H9 (cell line): ENCODE data around the gene KRTAP4-8. TPM values are rescaled to one million over a fixed set of nuclear protein-coding genes. Genes with fewer than 3 reads are reported as not detected.

Experiments used
- DNase-seq: peaks from one replicate; pipeline ENCODE4 v3.0.0-alpha.2; 2017
- H2AFZ ChIP-seq: one replicate; pipeline ENCODE4 v1.6.1; 2013; ENCODE audit warnings: mild to moderate bottlenecking, low read length, control low read depth, moderate library complexity
- H2AK5ac ChIP-seq: 2 replicates; pipeline ENCODE4 v1.6.1; 2013; ENCODE audit warnings: low read length, control low read depth, mixed read lengths; ENCODE audit not compliant: insufficient read length
- H2BK120ac ChIP-seq: one replicate; pipeline ENCODE4 v1.6.1; 2013; ENCODE audit warnings: low read depth, mild to moderate bottlenecking, low read length, control low read depth, inconsistent platforms; ENCODE audit not compliant: poor library complexity, severe bottlenecking
- H2BK12ac ChIP-seq: 2 replicates; pipeline ENCODE4 v1.6.1; 2013; ENCODE audit warnings: low read length, control low read depth, mixed read lengths, low read depth; ENCODE audit not compliant: insufficient read length
- H2BK15ac ChIP-seq: 2 replicates; pipeline ENCODE4 v1.6.1; 2013; ENCODE audit warnings: low read depth, low read length, control low read depth
- H2BK20ac ChIP-seq: one replicate; pipeline ENCODE4 v1.6.1; 2013; ENCODE audit warnings: low read depth, mild to moderate bottlenecking, low read length, control low read depth, inconsistent platforms; ENCODE audit not compliant: poor library complexity, severe bottlenecking
- H2BK5ac ChIP-seq: 2 replicates; pipeline ENCODE4 v1.6.1; 2013; ENCODE audit warnings: low read length, control low read depth, mixed read lengths; ENCODE audit not compliant: insufficient read length
- H3K14ac ChIP-seq: 2 replicates; pipeline ENCODE4 v1.6.1; 2013; ENCODE audit warnings: low read length, control low read depth; ENCODE audit not compliant: insufficient read depth
- H3K18ac ChIP-seq: 2 replicates; pipeline ENCODE4 v1.6.1; 2013; ENCODE audit warnings: low read depth, mild to moderate bottlenecking, mixed read lengths, low read length, control low read depth; ENCODE audit not compliant: insufficient read length
- H3K23ac ChIP-seq: 2 replicates; pipeline ENCODE4 v1.6.1; 2013; ENCODE audit warnings: low read length, control low read depth, mixed read lengths, low read depth; ENCODE audit not compliant: insufficient read length
- H3K23me2 ChIP-seq: 2 replicates; pipeline ENCODE4 v1.6.1; 2013; ENCODE audit warnings: low read depth, mild to moderate bottlenecking, mixed read lengths, low read length, control low read depth; ENCODE audit not compliant: insufficient read length, poor library complexity, severe bottlenecking
- H3K27ac ChIP-seq: 2 replicates; pipeline ENCODE4 v1.5.1; 2013; ENCODE audit warnings: low read length, control low read depth, mixed read lengths, low read depth; ENCODE audit not compliant: insufficient read length
- H3K27me3 ChIP-seq: 2 replicates; pipeline ENCODE4 v1.6.1; 2013; ENCODE audit warnings: low read length, control low read depth, inconsistent platforms; ENCODE audit not compliant: insufficient read depth
- H3K4ac ChIP-seq: 2 replicates; pipeline ENCODE4 v1.6.1; 2013; ENCODE audit warnings: low read depth, mild to moderate bottlenecking, control low read depth, inconsistent platforms, low read length, moderate library complexity
- H3K4me1 ChIP-seq: 2 replicates; pipeline ENCODE4 v1.6.1; 2013; ENCODE audit warnings: low read length, control low read depth, inconsistent platforms; ENCODE audit not compliant: insufficient read depth
- H3K4me2 ChIP-seq: 2 replicates; pipeline ENCODE4 v1.6.1; 2013; ENCODE audit warnings: low read length, control low read depth, mixed read lengths; ENCODE audit not compliant: insufficient read length, insufficient read depth
- H3K56ac ChIP-seq: 2 replicates; pipeline ENCODE4 v1.6.1; 2013; ENCODE audit warnings: low read depth, mild to moderate bottlenecking, mixed read lengths, low read length, control low read depth; ENCODE audit not compliant: insufficient read length
- H3K79me1 ChIP-seq: 2 replicates; pipeline ENCODE4 v1.6.1; 2013; ENCODE audit warnings: low read depth, mild to moderate bottlenecking, moderate library complexity, low read length, control low read depth, inconsistent platforms; ENCODE audit not compliant: insufficient read depth, poor library complexity, severe bottlenecking
- H3K79me2 ChIP-seq: 2 replicates; pipeline ENCODE4 v1.6.1; 2013; ENCODE audit warnings: low read length, control low read depth, inconsistent platforms; ENCODE audit not compliant: insufficient read depth
- H3K9ac ChIP-seq: 2 replicates; pipeline ENCODE4 v1.6.1; 2013; ENCODE audit warnings: low read length, control low read depth, mixed read lengths; ENCODE audit not compliant: insufficient read length; ENCODE audit errors: extremely low read depth
- H3K9me3 ChIP-seq: one replicate; pipeline ENCODE4 v1.6.1; 2013; ENCODE audit warnings: low read depth, low read length, inconsistent platforms; ENCODE audit not compliant: control insufficient read depth
- H3T11ph ChIP-seq: one replicate; pipeline ENCODE4 v1.6.1; 2013; ENCODE audit warnings: mild to moderate bottlenecking, low read length, control low read depth, inconsistent platforms
- H4K20me1 ChIP-seq: one replicate; pipeline ENCODE4 v1.6.1; 2013; ENCODE audit not compliant: control insufficient read depth, insufficient read length, insufficient read depth
- H4K5ac ChIP-seq: 2 replicates; pipeline ENCODE4 v1.6.1; 2013; ENCODE audit warnings: low read depth, mild to moderate bottlenecking, mixed read lengths, low read length, control low read depth; ENCODE audit not compliant: insufficient read length
- H4K8ac ChIP-seq: replicated peaks from 2 replicates; pipeline ENCODE4 v1.6.1; 2013; ENCODE audit warnings: low read length, control low read depth, mixed read lengths, low read depth; ENCODE audit not compliant: insufficient read length
- H4K91ac ChIP-seq: 2 replicates; pipeline ENCODE4 v1.6.1; 2013; ENCODE audit warnings: low read depth, mild to moderate bottlenecking, moderate library complexity, mixed read lengths, low read length, control low read depth; ENCODE audit not compliant: insufficient read length
- H3K27ac Mint-ChIP-seq, 3 experiments: 2 replicates in 2 of 3; 3 replicates in 1 of 3; pipeline ENCODE4 v1.8.0; 2020 to 2021; ENCODE audit warnings: mixed read lengths in 3 of 3, mild to moderate bottlenecking in 1 of 3, moderate library complexity in 1 of 3
- H3K27me3 Mint-ChIP-seq: 2 replicates; pipeline ENCODE4 v1.8.0; 2021; ENCODE audit warnings: low read depth, mild to moderate bottlenecking, moderate library complexity, mixed read lengths
- H3K36me3 Mint-ChIP-seq, 3 experiments: 2 replicates in 2 of 3; 3 replicates in 1 of 3; pipeline ENCODE4 v1.8.0; 2020 to 2021; ENCODE audit warnings: low read depth in 3 of 3, mixed read lengths in 3 of 3; ENCODE audit not compliant: insufficient read depth in 1 of 3
- H3K4me1 Mint-ChIP-seq, 2 experiments: 2 replicates each; pipeline ENCODE4 v1.8.0; 2020; ENCODE audit warnings: mixed read lengths in 2 of 2
- H3K4me3 Mint-ChIP-seq, 2 experiments: 2 replicates in 1 of 2; 3 replicates in 1 of 2; pipeline ENCODE4 v1.8.0; 2020 to 2021; ENCODE audit warnings: mild to moderate bottlenecking in 2 of 2, mixed read lengths in 2 of 2, moderate library complexity in 1 of 2
- H3K9me3 Mint-ChIP-seq, 2 experiments: 2 replicates in 1 of 2; 3 replicates in 1 of 2; pipeline ENCODE4 v1.8.0; 2020; ENCODE audit warnings: mild to moderate bottlenecking in 2 of 2, mixed read lengths in 2 of 2, moderate library complexity in 1 of 2
- CTCF ChIP-seq: fragments of 200-600 bp; sonication (generic); conservative IDR thresholded peaks from 3 replicates; pipeline ENCODE4 v1.8.0; 2021; ENCODE audit warnings: antibody characterized with exemption, mild to moderate bottlenecking
- WGBS: extraction: QIAGEN DNeasy Blood & Tissue Kit; methylation state at CpG from one replicate; pipeline ENCODE4 v1.1.7; 2013; ENCODE audit warnings: missing lambda C conversion rate, low lambda C conversion rate, mixed read lengths; ENCODE audit not compliant: insufficient read length; ENCODE audit errors: extremely low coverage; 5-methylcytosine and 5-hydroxymethylcytosine counted together
- total RNA-seq: library from RNA; stranded (reverse); gene quantifications from 2 replicates; pipeline ENCODE4 v1.2.1, GENCODE V29; 2021

KRTAP4-8 gene
- total RNA-seq, 1 experiment from 2014 or later: not detected

GRCh38 chr17:41048441-41048840 lies 49.5 kb downstream of the KRTAP4-8 start:
- Histone ChIP-seq H2AK5ac (no peak overlapping the region), H4K8ac (no peak overlapping the region), H3K4me1 (no peaks in the 10 kb centered on the region), H3K79me1 (no peaks in the 10 kb centered on the region), H3K14ac (no peak overlapping the region), H2BK5ac (no peak overlapping the region), H3K27ac (no peak overlapping the region), H3K4ac (no peak overlapping the region), H3K56ac (no peak overlapping the region), H3K79me2 (no peaks in the 10 kb centered on the region), H2BK12ac (no peak overlapping the region), H4K5ac (no peak overlapping the region), H3K9me3 (no peaks in the 10 kb centered on the region), H3K18ac (no peak overlapping the region), H3K9ac (no peak overlapping the region), H3K27me3 (no peaks in the 10 kb centered on the region), H3K23me2 (no peaks in the 10 kb centered on the region), H3K4me2 (no peak overlapping the region), H2AFZ (no peak overlapping the region), H2BK20ac (no peak overlapping the region), H4K20me1 (no peaks in the 10 kb centered on the region), H2BK120ac (no peak overlapping the region), H3T11ph (no peak overlapping the region), H2BK15ac (no peak overlapping the region), H3K23ac (no peak overlapping the region), H4K91ac (no peak overlapping the region)
- no CpG with 5 or more reads among the region's 7 CpGs for WGBS
- DNase-seq: no peak
- no peak overlapping the region for H3K27ac Mint-ChIP-seq
- peaks cover 19% of the 10 kb centered on the region in 2 experiments for H3K4me1 Mint-ChIP-seq
- H3K36me3 Mint-ChIP-seq: no peaks in the 10 kb centered on the region
- no peak overlapping the region for H3K4me3 Mint-ChIP-seq
- no peak for TF ChIP-seq CTCF
- H3K9me3 Mint-ChIP-seq: peaks cover 0 to 2% of the 10 kb centered on the region in 2 experiments; a peak in 3 of 5 replicates
- no peaks in the 10 kb centered on the region for H3K27me3 Mint-ChIP-seq

Other genes starting within 250 kb of the KRTAP4-8 start
- not detected in 2 replicates for gene KRT12, start 230.9 kb downstream of the KRTAP4-8 start, total RNA-seq
- not detected in 2 replicates for gene KRT20, start 212.9 kb downstream of the KRTAP4-8 start, total RNA-seq
- gene KRT23, start 160.5 kb downstream of the KRTAP4-8 start, total RNA-seq: not detected in 2 replicates
- gene KRT39, start 131.2 kb downstream of the KRTAP4-8 start, total RNA-seq: not detected in 2 replicates
- gene KRT40, start 113.8 kb downstream of the KRTAP4-8 start, total RNA-seq: not detected in 2 replicates
- not detected in 2 replicates for gene KRTAP3-3, start 104.0 kb downstream of the KRTAP4-8 start, total RNA-seq
- not detected in 2 replicates for gene KRTAP3-2, start 98.2 kb downstream of the KRTAP4-8 start, total RNA-seq
- not detected in 2 replicates for gene KRTAP3-1, start 89.0 kb downstream of the KRTAP4-8 start, total RNA-seq
- not detected in 2 replicates for gene KRTAP1-5, start 70.9 kb downstream of the KRTAP4-8 start, total RNA-seq
- not detected in 2 replicates for gene KRTAP1-4, start 67.9 kb downstream of the KRTAP4-8 start, total RNA-seq
- not detected in 2 replicates for gene KRTAP1-3, start 63.3 kb downstream of the KRTAP4-8 start, total RNA-seq
- not detected in 2 replicates for gene KRTAP1-1, start 56.7 kb downstream of the KRTAP4-8 start, total RNA-seq
- gene KRTAP2-1, start 50.8 kb downstream of the KRTAP4-8 start, total RNA-seq: not detected in 2 replicates
- not detected in 2 replicates for gene KRTAP2-2, start 42.9 kb downstream of the KRTAP4-8 start, total RNA-seq
- not detected in 2 replicates for gene KRTAP2-3, start 38.0 kb downstream of the KRTAP4-8 start, total RNA-seq
- not detected in 2 replicates for gene KRTAP2-4, start 32.3 kb downstream of the KRTAP4-8 start, total RNA-seq
- not detected in 2 replicates for gene KRTAP4-7, start 14.0 kb downstream of the KRTAP4-8 start, total RNA-seq
- gene KRTAP4-16, start 4.1 kb upstream of the KRTAP4-8 start, total RNA-seq: not detected in 2 replicates
- gene KRTAP4-9, start 7.2 kb upstream of the KRTAP4-8 start, total RNA-seq: not detected in 2 replicates
- not detected in 2 replicates for gene KRTAP4-11, start 20.2 kb upstream of the KRTAP4-8 start, total RNA-seq
- not detected in 2 replicates for gene KRTAP4-12, start 26.0 kb upstream of the KRTAP4-8 start, total RNA-seq
- not detected in 2 replicates for gene KRTAP4-6, start 42.4 kb upstream of the KRTAP4-8 start, total RNA-seq
- gene KRTAP4-5, start 51.7 kb upstream of the KRTAP4-8 start, total RNA-seq: not detected in 2 replicates
- not detected in 2 replicates for gene KRTAP4-4, start 62.6 kb upstream of the KRTAP4-8 start, total RNA-seq
- not detected in 2 replicates for gene KRTAP4-3, start 70.1 kb upstream of the KRTAP4-8 start, total RNA-seq
- gene KRTAP4-2, start 80.1 kb upstream of the KRTAP4-8 start, total RNA-seq: not detected in 2 replicates
- gene KRTAP4-1, start 86.8 kb upstream of the KRTAP4-8 start, total RNA-seq: not detected in 2 replicates
- gene KRTAP9-1, start 91.7 kb upstream of the KRTAP4-8 start, total RNA-seq: not detected in 2 replicates
- gene KRTAP9-2, start 128.5 kb upstream of the KRTAP4-8 start, total RNA-seq: not detected in 2 replicates
- not detected in 2 replicates for gene KRTAP9-3, start 134.3 kb upstream of the KRTAP4-8 start, total RNA-seq
- not detected in 2 replicates for gene KRTAP9-8, start 139.9 kb upstream of the KRTAP4-8 start, total RNA-seq
- not detected in 2 replicates for gene KRTAP9-4, start 151.5 kb upstream of the KRTAP4-8 start, total RNA-seq
- not detected in 2 replicates for gene KRTAP9-9, start 157.2 kb upstream of the KRTAP4-8 start, total RNA-seq
- gene KRTAP9-6, start 167.2 kb upstream of the KRTAP4-8 start, total RNA-seq: not detected in 2 replicates
- not detected in 2 replicates for gene KRTAP9-7, start 177.6 kb upstream of the KRTAP4-8 start, total RNA-seq
- not detected in 2 replicates for gene KRTAP29-1, start 204.7 kb upstream of the KRTAP4-8 start, total RNA-seq
- not detected in 2 replicates for gene KRTAP16-1, start 211.2 kb upstream of the KRTAP4-8 start, total RNA-seq
- gene KRTAP17-1, start 217.6 kb upstream of the KRTAP4-8 start, total RNA-seq: not detected in 2 replicates